Endodermal cell (in vitro differentiated cells): ENCODE measurements around the gene CUZD1. TPM values are rescaled to one million over a fixed set of nuclear protein-coding genes. Genes with fewer than 3 reads are reported as not detected.

Source experiments
- DNase-seq: peaks from one replicate; pipeline ENCODE4 v3.0.0-alpha.2; 2017
- H3K27ac ChIP-seq: 2 replicates; pipeline ENCODE4 v1.5.1; 2013; ENCODE audit warnings: mild to moderate bottlenecking, low read depth, low read length, moderate library complexity
- H3K27me3 ChIP-seq: 2 replicates; pipeline ENCODE4 v1.6.1; 2013; ENCODE audit warnings: mild to moderate bottlenecking, low read length, moderate library complexity; ENCODE audit not compliant: insufficient read depth, control insufficient read depth, poor library complexity, severe bottlenecking
- H3K36me3 ChIP-seq: 2 replicates; pipeline ENCODE4 v1.7.0; 2013; ENCODE audit warnings: mild to moderate bottlenecking, low read length, moderate library complexity; ENCODE audit not compliant: control insufficient read depth, insufficient read depth
- H3K4me1 ChIP-seq: one replicate; pipeline ENCODE4 v1.7.0; 2013; ENCODE audit warnings: low read length; ENCODE audit not compliant: control insufficient read depth, insufficient read depth
- H3K4me3 ChIP-seq: 2 replicates; pipeline ENCODE4 v1.5.1; 2013; ENCODE audit warnings: mild to moderate bottlenecking, low read length, moderate library complexity
- H3K9ac ChIP-seq: 2 replicates; pipeline ENCODE4 v1.6.1; 2013; ENCODE audit warnings: mild to moderate bottlenecking, low read length, moderate library complexity; ENCODE audit not compliant: poor library complexity, severe bottlenecking; ENCODE audit errors: extremely low read depth
- H3K9me3 ChIP-seq: 2 replicates; pipeline ENCODE4 v1.6.1; 2013; ENCODE audit warnings: mild to moderate bottlenecking, low read length, moderate library complexity; ENCODE audit not compliant: control insufficient read depth
- H3K27ac Mint-ChIP-seq: 2 replicates; pipeline ENCODE4 v1.8.0; 2020; ENCODE audit warnings: mixed read lengths
- H3K27me3 Mint-ChIP-seq: 2 replicates; pipeline ENCODE4 v1.8.0; 2021; ENCODE audit warnings: mild to moderate bottlenecking, mixed read lengths; ENCODE audit not compliant: insufficient read depth
- H3K36me3 Mint-ChIP-seq: 2 replicates; pipeline ENCODE4 v1.8.0; 2020; ENCODE audit warnings: low read depth, mixed read lengths
- H3K4me1 Mint-ChIP-seq: 2 replicates; pipeline ENCODE4 v1.8.0; 2020; ENCODE audit warnings: mixed read lengths
- H3K4me3 Mint-ChIP-seq: 2 replicates; pipeline ENCODE4 v1.8.0; 2020; ENCODE audit warnings: mild to moderate bottlenecking, moderate library complexity, mixed read lengths
- H3K9me3 Mint-ChIP-seq: 2 replicates; pipeline ENCODE4 v1.8.0; 2020; ENCODE audit warnings: mild to moderate bottlenecking, mixed read lengths
- CTCF ChIP-seq: fragments of 200-600 bp; sonication (generic); conservative IDR thresholded peaks from 2 replicates; pipeline ENCODE4 v1.5.0; 2021; ENCODE audit warnings: antibody characterized with exemption, mild to moderate bottlenecking
- WGBS, 2 experiments: methylation state at CpG; one replicate each; pipeline versions ENCODE4 v1.1.5 to v1.1.7; 2013; ENCODE audit warnings: missing lambda C conversion rate in 2 of 2, mixed read lengths in 1 of 2; ENCODE audit not compliant: insufficient coverage in 1 of 2, insufficient read length in 1 of 2; 5-methylcytosine and 5-hydroxymethylcytosine counted together
- total RNA-seq, 2 donors: library from RNA; stranded (reverse); fragmentation: NEBNext Ultra II Directional in 1 of 2; extraction: Animal tissue kit (Norgen Biotek cat#: 25700) in 1 of 2; gene quantifications; 2 replicates in 1 of 2; 3 replicates in 1 of 2; pipeline ENCODE4 v1.2.1, GENCODE V29; 2021

The CUZD1 gene
- total RNA-seq, 2 donors from 2014 or later, result 0.53 TPM; not detected in 1

GRCh38 chr10:122830273-122830964 is 15.2 kb downstream of the CUZD1 start:
- 94 to 98% methylated on average over 6 of the region's 7 CpGs for WGBS, 2 experiments
- H3K4me3 Mint-ChIP-seq, result no peak overlapping the region
- TF ChIP-seq CTCF, result no peak

GRCh38 chr10:122829454-122829853 is 16.2 kb downstream of the CUZD1 start:
- Histone ChIP-seq H3K9me3 (no peaks in the 10 kb centered on the region), H3K4me3 (no peak overlapping the region), H3K36me3 (no peaks in the 10 kb centered on the region), H3K4me1 (no peaks in the 10 kb centered on the region), H3K27ac (no peak overlapping the region), H3K27me3 (no peaks in the 10 kb centered on the region), H3K9ac (no peak overlapping the region)
- H3K4me3 Mint-ChIP-seq, result no peak overlapping the region
- TF ChIP-seq CTCF, result no peak
- no peaks in the 10 kb centered on the region for H3K4me1 Mint-ChIP-seq
- no peaks in the 10 kb centered on the region for H3K9me3 Mint-ChIP-seq
- 82 to 87% methylated on average over 3 to 8 of the region's 8 CpGs for WGBS, 2 experiments
- peaks cover 3% of the 10 kb centered on the region for H3K36me3 Mint-ChIP-seq
- no peak overlapping the region for H3K27ac Mint-ChIP-seq
- H3K27me3 Mint-ChIP-seq, result no peaks in the 10 kb centered on the region
- no peak for DNase-seq

More at GRCh38 chr10:122830273-122830964, 15.2 kb downstream of the CUZD1 start:
- Histone ChIP-seq H3K4me1 (no peaks in the 10 kb centered on the region), H3K9me3 (no peaks in the 10 kb centered on the region), H3K27me3 (no peaks in the 10 kb centered on the region), H3K9ac (no peak overlapping the region), H3K36me3 (no peaks in the 10 kb centered on the region), H3K27ac (no peak overlapping the region), H3K4me3 (no peak overlapping the region)
- Mint-ChIP-seq H3K27ac (no peak overlapping the region), H3K4me1 (no peaks in the 10 kb centered on the region), H3K27me3 (no peaks in the 10 kb centered on the region), H3K36me3 (peaks cover 3% of the 10 kb centered on the region), H3K9me3 (no peaks in the 10 kb centered on the region)
- no peak for DNase-seq

- H3K9me3 Mint-ChIP-seq, result no peaks in the 10 kb centered on the region
- Histone ChIP-seq H3K4me3 (no peak overlapping the region), H3K36me3 (no peaks in the 10 kb centered on the region), H3K4me1 (no peaks in the 10 kb centered on the region), H3K9ac (no peak overlapping the region), H3K27ac (no peak overlapping the region), H3K9me3 (no peaks in the 10 kb centered on the region), H3K27me3 (no peaks in the 10 kb centered on the region)
- no peak overlapping the region for H3K4me3 Mint-ChIP-seq
- peaks cover 3% of the 10 kb centered on the region for H3K36me3 Mint-ChIP-seq
- no peak for DNase-seq
- WGBS, 2 experiments, result 90 to 95% methylated on average over 4 of the region's 4 CpGs
- H3K27me3 Mint-ChIP-seq, result no peaks in the 10 kb centered on the region
- no peak overlapping the region for H3K27ac Mint-ChIP-seq
- no peaks in the 10 kb centered on the region for H3K4me1 Mint-ChIP-seq
- no peak for TF ChIP-seq CTCF
Measured at GRCh38 chr10:122828716-122829255, 16.9 kb downstream of the CUZD1 start.
